ENCODE measurements around the gene IMPA2. TPM values are rescaled to one million over a fixed set of nuclear protein-coding genes. Genes with fewer than 3 reads are reported as not detected.

The IMPA2 gene
- total RNA-seq, 1 donor from 2014 or later = 10.9 TPM

- H3K4me3 Mint-ChIP-seq (ENCODE audit: unreplicated experiment) = no peak overlapping the region
- H3K27ac Mint-ChIP-seq (ENCODE audit: unreplicated experiment) = no peak overlapping the region
- peaks cover 4% of the 10 kb centered on the region for H3K36me3 Mint-ChIP-seq (ENCODE audit: low read depth)
- H3K4me1 Mint-ChIP-seq (ENCODE audit: low read depth) = peaks cover 15% of the 10 kb centered on the region
- no peak for TF ChIP-seq CTCF (IDR thresholded peaks at IDR 0.05)
- no peaks in the 10 kb centered on the region for H3K27me3 Mint-ChIP-seq (ENCODE audit: low read depth)
- no peaks in the 10 kb centered on the region for H3K9me3 Mint-ChIP-seq (ENCODE audit: low read depth)
- no peak for DNase-seq (ENCODE audit: low spot score)
Observed at GRCh38 chr18:12001421-12001820, 20.1 kb downstream of the IMPA2 start.

GRCh38 chr18:12003894-12004293, 22.6 kb downstream of the IMPA2 start:
- TF ChIP-seq CTCF (IDR thresholded peaks at IDR 0.05) = no peak
- DNase-seq (ENCODE audit: low spot score) = no peak
- H3K27me3 Mint-ChIP-seq (ENCODE audit: low read depth) = no peaks in the 10 kb centered on the region
- no peaks in the 10 kb centered on the region for H3K9me3 Mint-ChIP-seq (ENCODE audit: low read depth)
- peaks cover 4% of the 10 kb centered on the region for H3K36me3 Mint-ChIP-seq (ENCODE audit: low read depth)
- peak overlapping the region; percentile 60 for H3K27ac Mint-ChIP-seq (ENCODE audit: unreplicated experiment)
- H3K4me1 Mint-ChIP-seq (ENCODE audit: low read depth) = peaks cover 15% of the 10 kb centered on the region
- H3K4me3 Mint-ChIP-seq (ENCODE audit: unreplicated experiment) = no peak overlapping the region

- DNase-seq (ENCODE audit: low spot score) = peak; percentile 73
- Mint-ChIP-seq H3K4me1 (ENCODE audit: low read depth) (peaks cover 15% of the 10 kb centered on the region), H3K4me3 (ENCODE audit: unreplicated experiment) (no peak overlapping the region), H3K36me3 (ENCODE audit: low read depth) (peaks cover 4% of the 10 kb centered on the region), H3K27ac (ENCODE audit: unreplicated experiment) (no peak overlapping the region), H3K27me3 (ENCODE audit: low read depth) (no peaks in the 10 kb centered on the region), H3K9me3 (ENCODE audit: low read depth) (no peaks in the 10 kb centered on the region)
- no peak for TF ChIP-seq CTCF (IDR thresholded peaks at IDR 0.05)
Observed at GRCh38 chr18:12005538-12006487, 24.5 kb downstream of the IMPA2 start.

- Mint-ChIP-seq H3K9me3 (ENCODE audit: low read depth) (no peaks in the 10 kb centered on the region), H3K4me3 (ENCODE audit: unreplicated experiment) (no peak overlapping the region), H3K4me1 (ENCODE audit: low read depth) (peaks cover 17% of the 10 kb centered on the region), H3K36me3 (ENCODE audit: low read depth) (peaks cover under 1% of the 10 kb centered on the region), H3K27me3 (ENCODE audit: low read depth) (no peaks in the 10 kb centered on the region), H3K27ac (ENCODE audit: unreplicated experiment) (no peak overlapping the region)
- no peak for TF ChIP-seq CTCF (IDR thresholded peaks at IDR 0.05)
- no peak for DNase-seq (ENCODE audit: low spot score)
Observed at GRCh38 chr18:12006488-12006840, 25.2 kb downstream of the IMPA2 start.

- Mint-ChIP-seq H3K4me1 (ENCODE audit: low read depth) (peaks cover 23% of the 10 kb centered on the region), H3K27me3 (ENCODE audit: low read depth) (no peaks in the 10 kb centered on the region), H3K9me3 (ENCODE audit: low read depth) (no peaks in the 10 kb centered on the region), H3K36me3 (ENCODE audit: low read depth) (no peaks in the 10 kb centered on the region), H3K27ac (ENCODE audit: unreplicated experiment) (no peak overlapping the region), H3K4me3 (ENCODE audit: unreplicated experiment) (no peak overlapping the region)
- no peak for TF ChIP-seq CTCF (IDR thresholded peaks at IDR 0.05)
- peak; percentile 58 for DNase-seq (ENCODE audit: low spot score)
Observed at GRCh38 chr18:12007063-12007462, 25.8 kb downstream of the IMPA2 start.

Measured in chondrocyte (in vitro differentiated cells).